K562 (cell line): Measurements from ENCODE around the gene SLC7A8. TPM values are rescaled to one million over a fixed set of nuclear protein-coding genes. Genes with fewer than 3 reads are reported as not detected.

ENCODE experiments used
- BRF2 ChIP-seq: IDR thresholded peaks from 3 replicates; pipeline ENCODE4 v1.6.1; 2011; ENCODE audit warnings: borderline replicate concordance, mild to moderate bottlenecking; ENCODE audit not compliant: insufficient read length, insufficient read depth
- DDX20 ChIP-seq: fragments of 450-650 bp; IDR thresholded peaks from 2 replicates; pipeline ENCODE4 v1.6.1; 2016; ENCODE audit warnings: missing genetic modification characterization, low read depth, mild to moderate bottlenecking, missing compliant biosample characterization, moderate library complexity
- E2F8 ChIP-seq: fragments of 450-650 bp; IDR thresholded peaks from 2 replicates; pipeline ENCODE4 v1.7.1; 2018; ENCODE audit warnings: mild to moderate bottlenecking, low read depth; ENCODE audit not compliant: partially characterized antibody
- FIP1L1 ChIP-seq: fragments of 200-400 bp; formaldehyde crosslinking; IDR thresholded peaks from 2 replicates; pipeline ENCODE4 v1.6.1; 2018; ENCODE audit warnings: mild to moderate bottlenecking, low read depth, low read length; ENCODE audit not compliant: poor library complexity, severe bottlenecking
- HES1 ChIP-seq: fragments of 450-650 bp; IDR thresholded peaks from 2 replicates; pipeline ENCODE4 v1.6.1; 2016; ENCODE audit warnings: low read depth, mild to moderate bottlenecking, moderate library complexity
- JUNB ChIP-seq: fragments of 450-650 bp; formaldehyde crosslinking; conservative IDR thresholded peaks from 2 replicates; pipeline ENCODE4 v1.4.0; 2020; ENCODE audit warnings: mild to moderate bottlenecking
- KLF13 ChIP-seq: fragments of 450-650 bp; IDR thresholded peaks from 2 replicates; pipeline ENCODE4 v1.6.1; 2016; ENCODE audit warnings: missing genetic modification characterization, low read depth, mild to moderate bottlenecking, missing compliant biosample characterization, moderate library complexity, borderline replicate concordance
- LCOR ChIP-seq: sonication (generic); formaldehyde crosslinking; IDR thresholded peaks from 2 replicates; pipeline ENCODE4 v1.8.0; 2022; ENCODE audit warnings: mild to moderate bottlenecking, missing genetic modification reagents
- MXD1 ChIP-seq: fragments of 250-450 bp; sonication (Bioruptor Pico); IDR thresholded peaks from 2 replicates; pipeline ENCODE4 v1.8.0; 2021; ENCODE audit warnings: borderline replicate concordance, mild to moderate bottlenecking, moderate library complexity; ENCODE audit not compliant: poor library complexity, severe bottlenecking
- POLR3G ChIP-seq: IDR thresholded peaks from 2 replicates; pipeline ENCODE4 v1.6.1; 2011; ENCODE audit not compliant: insufficient read length, insufficient replicate concordance; ENCODE audit errors: extremely low read depth
- RBM22 ChIP-seq: fragments of 200-400 bp; formaldehyde crosslinking; IDR thresholded peaks from 2 replicates; pipeline ENCODE4 v1.6.1; 2018; ENCODE audit warnings: low read length, low read depth; ENCODE audit not compliant: poor library complexity, severe bottlenecking
- RFX5 ChIP-seq: IDR thresholded peaks from 2 replicates; pipeline ENCODE4 v1.6.1; 2011; ENCODE audit warnings: low read depth, mild to moderate bottlenecking, improper control_type of control experiment, low read length
- SIN3A ChIP-seq, 2 experiments: fragments of 150-350 bp in 1 of 2; IDR thresholded peaks; 2 replicates each; pipeline ENCODE4 v1.6.1; 2011 to 2016; ENCODE audit warnings: borderline replicate concordance in 2 of 2, low read depth in 2 of 2, low read length in 2 of 2, mild to moderate bottlenecking in 2 of 2, moderate library complexity in 2 of 2; ENCODE audit not compliant: control insufficient read depth in 1 of 2
- TARDBP ChIP-seq: fragments of 450-650 bp; IDR thresholded peaks from 2 replicates; pipeline ENCODE4 v1.6.1; 2016
- TCF3 ChIP-seq: sonication (generic); formaldehyde crosslinking; IDR thresholded peaks from 2 replicates; pipeline ENCODE4 v1.4.0; 2020; ENCODE audit warnings: mild to moderate bottlenecking, missing genetic modification reagents
- TCFL5 ChIP-seq: fragments of 250-450 bp; sonication (Bioruptor Pico); conservative IDR thresholded peaks from 2 replicates; pipeline ENCODE4 v1.6.1; 2021; ENCODE audit warnings: mild to moderate bottlenecking, moderate library complexity, matching md5 sums
- THRA ChIP-seq: fragments of 450-650 bp; IDR thresholded peaks from 2 replicates; pipeline ENCODE4 v1.6.1; 2017; ENCODE audit warnings: mild to moderate bottlenecking, moderate library complexity
- ZBTB43 ChIP-seq: sonication (generic); formaldehyde crosslinking; IDR thresholded peaks from 2 replicates; pipeline ENCODE4 v1.8.0; 2023; ENCODE audit warnings: mild to moderate bottlenecking, missing genetic modification reagents
- ZNF3 ChIP-seq: fragments of 250-450 bp; sonication (Bioruptor Pico); IDR thresholded peaks from 2 replicates; pipeline ENCODE4 v1.5.0; 2021; ENCODE audit warnings: mild to moderate bottlenecking, moderate library complexity
- ZNF445 ChIP-seq: fragments of 250-450 bp; sonication (Bioruptor Pico); IDR thresholded peaks from 2 replicates; pipeline ENCODE4 v1.4.0; 2020; ENCODE audit warnings: low read depth, mild to moderate bottlenecking, moderate library complexity
- polyA plus RNA-seq, 8 experiments: library from polyadenylated mRNA; depleted of rRNA in 4 of 8; stranded (reverse) in 5 of 8; unstranded in 3 of 8; fragments of >200 nt; fragmentation: Nextera tagmentation in 2 of 8; fragmentation: Illumina TruSeq in 1 of 8; extraction: Ambion mirVana in 2 of 8; extraction: Trizol in 1 of 8; gene quantifications; 2 replicates each; pipeline versions ENCODE4 v1.2.1 to v1.2.3, GENCODE V29; 2011 to 2014; ENCODE audit warnings: inconsistent platforms in 1 of 8, missing spikeins in 1 of 8
- total RNA-seq, 7 experiments: library from RNA; depleted of rRNA in 6 of 7; stranded (reverse); fragments of >200 nt in 6 of 7; fragmentation: Illumina TruSeq in 2 of 7; extraction: Trizol in 2 of 7; gene quantifications; 2 replicates each; pipeline versions ENCODE4 v1.2.1 to v1.2.3, GENCODE V29; 2011 to 2021; ENCODE audit warnings: low replicate concordance in 1 of 7

SLC7A8 gene
- total and polyA plus RNA-seq, 9 of the 15 experiments (the other 6 are each of a cell fraction or from before 2014, with no cell fraction given) = 2.0 to 33.0 (median 6.0) TPM

GRCh38 chr14:23173796-23174195 lies 9.7 kb downstream of the SLC7A8 start (continued):
- no peak for TF ChIP-seq BRF2
- no peak for TF ChIP-seq MXD1 (CRISPR knock-in tag)
- TF ChIP-seq HES1 = 0 out of 2 replicates have a peak, but pooled peaks have one; percentile 21
- TF ChIP-seq TCF3 (CRISPR knock-in tag) = no peak
- no peak for TF ChIP-seq SIN3A (IDR thresholded peaks at IDR 0.05; ENCODE audit: borderline replicate concordance in 2 of 2, control insufficient read depth in 1 of 2, low read depth in 2 of 2, low read length in 2 of 2)
- no peak for TF ChIP-seq DDX20 (tag)
- peak; percentile 86 for TF ChIP-seq ZNF3 (CRISPR knock-in tag)
- TF ChIP-seq LCOR = no peak
- TF ChIP-seq RBM22 = no peak
- no peak for TF ChIP-seq POLR3G
- no peak for TF ChIP-seq ZBTB43 (CRISPR knock-in tag)
- no peak for TF ChIP-seq KLF13 (tag)
- no peak for TF ChIP-seq ZNF445 (CRISPR knock-in tag)
- no peak for TF ChIP-seq E2F8
- no peak for TF ChIP-seq RFX5
- no peak for TF ChIP-seq TCFL5 (CRISPR knock-in tag)
- no peak for TF ChIP-seq TARDBP
- TF ChIP-seq FIP1L1 = no peak
- TF ChIP-seq JUNB (CRISPR knock-in tag) = no peak
- TF ChIP-seq THRA = no peak
